Subcutaneous abdominal adipose tissue (tissue), 5 donors: Measurements from ENCODE around the gene ABCA12.

ENCODE experiments used
- H3K27ac ChIP-seq: one replicate; pipeline ENCODE4 v1.7.0; 2013; ENCODE audit warnings: low read depth, mild to moderate bottlenecking, inconsistent platforms, low read length, moderate library complexity
- H3K27me3 ChIP-seq, 5 donors: one replicate each; pipeline ENCODE4 v1.7.0; 2013; ENCODE audit warnings: low read length in 5 of 5, inconsistent platforms in 1 of 5; ENCODE audit not compliant: control insufficient read depth in 5 of 5, insufficient read depth in 4 of 5
- H3K36me3 ChIP-seq, 5 donors: one replicate each; pipeline ENCODE4 v1.7.0; 2013; ENCODE audit warnings: low read length in 5 of 5; ENCODE audit not compliant: control insufficient read depth in 5 of 5, insufficient read depth in 5 of 5
- H3K4me1 ChIP-seq, 5 donors: one replicate each; pipeline ENCODE4 v1.7.0; 2013; ENCODE audit warnings: low read length in 5 of 5, mild to moderate bottlenecking in 3 of 5, moderate library complexity in 1 of 5; ENCODE audit not compliant: control insufficient read depth in 5 of 5, insufficient read depth in 5 of 5
- H3K4me3 ChIP-seq, 5 donors: one replicate each; pipeline ENCODE4 v1.7.0; 2013; ENCODE audit warnings: low read length in 5 of 5, low read depth in 1 of 5
- H3K9ac ChIP-seq, 5 donors: one replicate each; pipeline ENCODE4 v1.7.0; 2013; ENCODE audit warnings: low read length in 5 of 5, mild to moderate bottlenecking in 4 of 5, moderate library complexity in 3 of 5
- H3K9me3 ChIP-seq, 5 donors: one replicate each; pipeline ENCODE4 v1.7.0; 2013; ENCODE audit warnings: low read length in 5 of 5; ENCODE audit not compliant: control insufficient read depth in 5 of 5
- donor health status: healthy.
- donor health status: healthy.
- donor health status: healthy.
- donor health status: healthy.
- donor health status: healthy.

ABCA12 gene

DNA sequence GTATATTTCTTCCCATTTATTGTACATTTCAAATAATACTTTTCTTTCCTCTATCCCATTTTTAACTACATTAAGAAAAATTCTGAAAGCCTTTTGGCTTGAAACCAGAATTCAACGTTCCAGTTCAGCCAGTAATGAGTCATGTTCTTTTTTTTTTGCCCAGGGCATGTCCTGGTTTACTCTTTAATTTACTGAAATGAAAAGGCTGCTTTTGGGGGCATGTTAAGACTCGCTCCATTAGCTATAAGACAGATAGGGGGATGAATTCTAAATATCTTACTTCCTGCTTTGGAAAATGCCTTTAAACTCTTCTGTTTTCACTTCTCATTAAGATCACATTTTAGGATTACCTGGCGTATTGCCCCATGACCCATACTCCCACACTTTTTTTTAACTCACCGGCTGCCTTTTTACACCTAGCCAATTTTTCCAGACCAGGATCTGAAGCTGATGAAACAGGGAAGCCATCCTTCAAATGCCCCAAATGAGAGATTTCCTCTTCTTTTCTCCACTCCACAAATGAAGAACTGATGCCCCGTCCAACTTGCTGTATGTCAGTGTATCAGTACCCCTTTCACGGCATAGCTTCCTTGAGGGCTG is 585 bp downstream of the ABCA12 start:
- Histone ChIP-seq H3K4me1 (peaks cover 0 to 3% (median 0%) of the 10 kb centered on the region in 5 donors), H3K9me3 (peaks cover 0 to 4% (median 0%) of the 10 kb centered on the region in 5 donors), H3K27me3 (no peaks in the 10 kb centered on the region), H3K9ac (no peak overlapping the region), H3K27ac (no peak overlapping the region), H3K36me3 (no peaks in the 10 kb centered on the region), H3K4me3 (no peak overlapping the region)

DNA sequence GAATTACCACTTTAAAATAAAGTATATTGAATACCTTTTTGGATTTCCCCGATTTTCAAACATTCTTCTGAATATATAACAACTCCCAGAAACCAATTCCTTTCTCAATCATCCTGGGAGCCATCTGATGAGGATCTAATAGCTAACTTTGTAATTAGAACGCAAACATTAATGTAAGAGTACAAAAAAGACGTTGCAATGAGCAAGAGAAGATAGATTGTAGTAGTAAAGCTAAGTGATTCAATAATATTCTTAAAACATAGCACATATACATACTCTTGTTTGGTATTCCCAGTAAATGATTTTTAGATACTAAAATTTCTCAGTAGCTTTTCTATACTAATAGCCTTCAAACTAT is 1.1 kb downstream of the ABCA12 start:
- Histone ChIP-seq H3K4me1 (peaks cover 0 to 3% (median 0%) of the 10 kb centered on the region in 5 donors), H3K27me3 (no peaks in the 10 kb centered on the region), H3K9ac (no peak overlapping the region), H3K9me3 (peaks cover 0 to 4% (median 0%) of the 10 kb centered on the region in 5 donors), H3K4me3 (no peak overlapping the region), H3K27ac (no peak overlapping the region), H3K36me3 (no peaks in the 10 kb centered on the region)

DNA sequence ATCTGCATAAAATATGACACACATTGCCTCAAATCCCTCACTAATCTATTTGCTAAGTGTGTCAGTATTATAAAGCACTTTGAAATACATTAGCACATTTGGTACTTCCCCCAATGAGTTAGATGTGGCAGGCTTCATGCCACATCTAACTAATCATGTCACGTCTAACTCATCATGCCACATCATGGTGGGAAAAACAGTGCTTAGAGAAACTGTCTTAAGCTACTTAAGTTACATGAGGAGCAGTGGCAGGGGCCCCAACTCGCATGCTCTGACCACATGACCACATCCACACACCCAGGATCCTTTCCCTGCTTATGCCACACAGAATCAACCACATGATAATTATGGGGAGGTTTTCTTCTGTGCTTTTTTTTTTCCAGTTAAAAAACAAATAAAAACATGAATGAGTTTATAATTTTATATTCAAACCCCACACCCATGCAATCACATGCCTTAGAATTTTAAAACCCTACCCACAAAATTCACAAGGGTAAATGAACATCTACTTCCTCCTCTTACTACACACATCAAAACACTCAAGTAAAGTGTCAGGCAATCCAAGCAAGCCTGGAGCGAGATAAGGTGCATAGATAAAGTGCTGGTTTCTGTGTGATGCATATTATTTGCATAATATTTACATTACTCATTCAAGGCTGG is 1.6 kb downstream of the ABCA12 start:
- Histone ChIP-seq H3K9me3 (peaks cover 0 to 4% (median 0%) of the 10 kb centered on the region in 5 donors), H3K9ac (no peak overlapping the region), H3K27me3 (no peaks in the 10 kb centered on the region), H3K36me3 (no peaks in the 10 kb centered on the region), H3K4me1 (peaks cover 0 to 3% (median 0%) of the 10 kb centered on the region in 5 donors), H3K27ac (no peak overlapping the region), H3K4me3 (no peak overlapping the region)

DNA sequence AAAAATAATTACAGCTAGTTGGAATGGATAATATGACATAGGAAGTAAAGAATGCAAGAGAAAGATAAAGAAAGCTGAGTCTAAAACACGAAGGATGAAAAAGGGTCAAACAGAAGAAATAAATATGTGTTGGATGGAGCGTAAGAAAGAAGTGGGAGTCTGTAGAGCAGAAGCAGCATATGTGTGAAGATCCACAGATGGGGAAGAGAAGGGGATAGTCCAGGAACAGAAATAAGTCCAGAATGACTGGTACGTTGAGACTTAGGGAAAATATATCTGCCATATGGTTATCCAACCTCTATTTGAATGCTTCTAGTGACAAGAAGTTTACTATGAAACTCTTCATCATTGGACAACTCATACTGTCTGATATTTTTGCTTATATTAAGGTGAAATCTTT is 18.0 kb downstream of the ABCA12 start:
- no peak overlapping the region for H3K4me3 ChIP-seq
- H3K9ac ChIP-seq: no peak overlapping the region
- H3K27me3 ChIP-seq: no peaks in the 10 kb centered on the region
- no peaks in the 10 kb centered on the region for H3K36me3 ChIP-seq
- H3K9me3 ChIP-seq: peaks cover 0 to 15% (median 10%) of the 10 kb centered on the region in 5 donors
- H3K4me1 ChIP-seq: no peaks in the 10 kb centered on the region
- no peak overlapping the region for H3K27ac ChIP-seq

- Histone ChIP-seq H3K4me1 (no peaks in the 10 kb centered on the region), H3K36me3 (no peaks in the 10 kb centered on the region), H3K9me3 (peaks cover 0 to 15% (median 10%) of the 10 kb centered on the region in 5 donors), H3K27me3 (no peaks in the 10 kb centered on the region), H3K9ac (no peak overlapping the region), H3K4me3 (no peak overlapping the region), H3K27ac (no peak overlapping the region)
Observed at GRCh38 chr2:215119847-215120246, 18.6 kb downstream of the ABCA12 start.

GRCh38 chr2:215110918-215111317 is 27.5 kb downstream of the ABCA12 start:
- Histone ChIP-seq H3K27me3 (no peaks in the 10 kb centered on the region), H3K9ac (no peak overlapping the region), H3K9me3 (no peaks in the 10 kb centered on the region), H3K27ac (no peak overlapping the region), H3K4me1 (no peaks in the 10 kb centered on the region), H3K36me3 (no peaks in the 10 kb centered on the region), H3K4me3 (no peak overlapping the region)

- Histone ChIP-seq H3K27me3 (no peaks in the 10 kb centered on the region), H3K4me1 (no peaks in the 10 kb centered on the region), H3K4me3 (no peak overlapping the region), H3K36me3 (no peaks in the 10 kb centered on the region), H3K9ac (no peak overlapping the region), H3K27ac (no peak overlapping the region), H3K9me3 (no peaks in the 10 kb centered on the region)
Observed at GRCh38 chr2:215107216-215108056, 31.0 kb downstream of the ABCA12 start.

DNA sequence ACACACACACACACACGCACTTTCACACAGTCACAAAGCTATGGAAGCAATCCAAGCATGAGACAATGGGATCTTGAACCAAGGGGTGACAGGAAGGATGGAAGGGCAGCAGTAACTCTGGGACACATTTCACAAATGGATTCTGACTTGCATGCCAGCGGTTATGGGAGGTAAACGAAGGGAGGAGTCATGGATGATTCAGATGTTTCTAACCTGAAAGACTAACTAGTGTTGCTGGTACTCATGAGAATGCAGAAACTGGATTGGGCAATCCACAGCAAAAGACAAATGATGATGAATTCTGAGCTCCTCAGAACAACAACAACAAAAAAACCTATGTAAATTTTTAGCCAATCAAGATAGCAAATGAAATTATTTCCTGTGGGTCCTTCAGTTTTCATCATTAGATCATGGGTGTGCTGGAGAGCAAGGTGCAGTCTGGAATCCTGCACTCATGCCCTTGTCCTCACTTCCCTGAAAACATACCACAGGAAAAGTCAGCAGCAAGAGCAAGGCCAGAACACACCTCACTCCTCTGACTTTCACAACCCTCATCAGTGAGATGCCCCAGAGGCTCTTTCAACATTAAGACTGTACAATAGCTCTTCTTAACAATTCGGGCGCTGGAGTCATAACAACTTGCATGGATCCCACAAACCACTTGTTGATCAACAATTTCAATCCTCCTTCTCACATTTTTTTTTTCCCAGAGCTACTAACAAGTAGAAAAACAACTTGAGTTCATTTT is 32.6 kb downstream of the ABCA12 start:
- no peak overlapping the region for H3K9ac ChIP-seq
- no peaks in the 10 kb centered on the region for H3K27me3 ChIP-seq
- H3K4me3 ChIP-seq: no peak overlapping the region
- H3K4me1 ChIP-seq: no peaks in the 10 kb centered on the region
- no peak overlapping the region for H3K27ac ChIP-seq
- no peaks in the 10 kb centered on the region for H3K9me3 ChIP-seq
- no peaks in the 10 kb centered on the region for H3K36me3 ChIP-seq

DNA sequence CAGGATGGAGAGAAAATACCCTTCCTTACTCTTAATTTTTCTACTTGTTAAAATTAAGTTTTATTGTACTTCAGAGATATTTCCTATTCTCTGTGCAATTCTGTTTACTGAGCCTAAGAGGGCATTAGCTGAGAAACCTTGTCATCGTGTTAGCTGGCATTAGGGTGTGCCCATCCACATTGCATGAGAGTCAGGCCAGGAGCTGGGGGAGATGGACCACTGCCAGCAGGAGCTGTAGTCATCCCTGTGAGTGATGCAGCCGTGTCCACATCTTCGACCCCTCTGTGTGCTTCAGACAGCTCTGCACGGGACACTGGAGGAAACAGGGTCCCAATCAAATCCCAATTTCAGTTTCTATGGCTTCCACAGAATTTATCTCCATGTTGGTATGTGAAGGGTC is 34.2 kb downstream of the ABCA12 start:
- no peaks in the 10 kb centered on the region for H3K4me1 ChIP-seq
- H3K27me3 ChIP-seq: no peaks in the 10 kb centered on the region
- no peaks in the 10 kb centered on the region for H3K9me3 ChIP-seq
- no peak overlapping the region for H3K27ac ChIP-seq
- no peak overlapping the region for H3K4me3 ChIP-seq
- H3K9ac ChIP-seq: no peak overlapping the region
- H3K36me3 ChIP-seq: no peaks in the 10 kb centered on the region
